Right renal pelvis (tissue), 4 donors: ENCODE results near the gene MEMO1. TPM values are rescaled to one million over a fixed set of nuclear protein-coding genes. Genes with fewer than 3 reads are reported as not detected.
"Not testable (repeated sequence)": the region's sequence is repeated elsewhere in the genome, so short reads cannot be mapped to it uniquely, and the experiment has no call there.

ENCODE experiments used
- DNase-seq, 4 donors: peaks; one replicate each; pipeline ENCODE4 v3.0.0-alpha.2; 2013; ENCODE audit warnings: low read depth in 4 of 4, low spot score in 3 of 4, missing footprints in 1 of 4
- polyA plus RNA-seq, 4 donors: library from polyadenylated mRNA; unstranded; fragments of 120-200 nt; gene quantifications; one replicate each; pipeline ENCODE4 v1.2.1, GENCODE V29; 2013; ENCODE audit not compliant: insufficient read length in 4 of 4

The MEMO1 gene
- polyA plus RNA-seq, 4 donors, result 37.4 to 47.8 (median 39.2) TPM

GRCh38 chr2:31853521-31853920 lies 157.3 kb downstream of the MEMO1 start:
- DNase-seq, result no peak

GRCh38 chr2:31842150-31842549 lies 168.7 kb downstream of the MEMO1 start:
- not testable (repeated sequence) for DNase-seq

GRCh38 chr2:31835450-31835849 lies 175.4 kb downstream of the MEMO1 start:
- DNase-seq, result no peak

GRCh38 chr2:31832363-31832762 lies 178.4 kb downstream of the MEMO1 start:
- no peak for DNase-seq

GRCh38 chr2:31831585-31831984 lies 179.2 kb downstream of the MEMO1 start:
- no peak for DNase-seq

GRCh38 chr2:31828891-31829290 lies 181.9 kb downstream of the MEMO1 start:
- no peak for DNase-seq

- no peak for DNase-seq
Observed at GRCh38 chr2:31823558-31823957, 187.2 kb downstream of the MEMO1 start.

GRCh38 chr2:31822587-31822986 lies 188.2 kb downstream of the MEMO1 start:
- DNase-seq, result no peak

Other genes starting within 250 kb of the MEMO1 start
- 100 to 1,000 TPM; 105 to 121 (median 119) TPM for gene DPY30, start 28.8 kb upstream of the MEMO1 start, polyA plus RNA-seq
- gene SPAST, start 52.5 kb upstream of the MEMO1 start, polyA plus RNA-seq, result 10 to 100 TPM; 28.2 to 37.7 (median 32.8) TPM
- 10 to 100 TPM; 26.0 to 35.7 (median 33.1) TPM for gene SLC30A6, start 154.9 kb upstream of the MEMO1 start, polyA plus RNA-seq